CD4-positive, alpha-beta T cell (primary cell): ENCODE results near the gene KIF25. TPM values are rescaled to one million over a fixed set of nuclear protein-coding genes. Genes with fewer than 3 reads are reported as not detected.

Experiments used
- ATAC-seq: fragments of 200-7000 bp; cut with Tn5 transposase; one replicate; pipeline ENCODE4 v1.10.0; 2022; ENCODE audit warnings: mild to moderate bottlenecking; ENCODE audit not compliant: poor library complexity
- CTCF ChIA-PET: fragments of 350-600 bp; sonication (Branson Sonifier 250); formaldehyde crosslinking; loops from one replicate; lab custom pipeline; 2021; ENCODE audit warnings: antibody characterized with exemption, inconsistent platforms; lab: Charles Lee
- POLR2A ChIA-PET: fragments of 350-600 bp; sonication (Branson Sonifier 250); formaldehyde crosslinking; loops from one replicate; lab custom pipeline; 2021; ENCODE audit warnings: antibody characterized with exemption, inconsistent platforms; lab: Charles Lee
- DNase-seq, 14 experiments: peaks; one replicate each; pipeline ENCODE4 v3.0.0-alpha.2; 2013 to 2020; ENCODE audit warnings: mixed read lengths in 2 of 14
- H3K27ac ChIP-seq, 2 donors: one replicate each; pipeline versions ENCODE4 v1.5.1 to v1.7.0; 2013; ENCODE audit warnings: low read length in 2 of 2, low read depth in 1 of 2, mild to moderate bottlenecking in 1 of 2
- H3K27me3 ChIP-seq, 2 experiments: 1 replicate in 1 of 2; 2 replicates in 1 of 2; pipeline versions ENCODE4 v1.6.1 to v1.7.0; 2013; ENCODE audit warnings: low read length in 2 of 2, control low read depth in 1 of 2, mild to moderate bottlenecking in 1 of 2, moderate library complexity in 1 of 2; ENCODE audit not compliant: insufficient read depth in 2 of 2, control insufficient read depth in 1 of 2
- H3K36me3 ChIP-seq: one replicate; pipeline ENCODE4 v1.6.1; 2013; ENCODE audit warnings: low read length, control low read depth; ENCODE audit not compliant: insufficient read depth
- H3K4me1 ChIP-seq: one replicate; pipeline ENCODE4 v1.6.1; 2013; ENCODE audit warnings: low read length, control low read depth; ENCODE audit not compliant: insufficient read depth
- H3K4me3 ChIP-seq: one replicate; pipeline ENCODE4 v1.5.1; 2013; ENCODE audit warnings: mild to moderate bottlenecking, low read length, moderate library complexity
- H3K9me3 ChIP-seq, 2 experiments: 1 replicate in 1 of 2; 2 replicates in 1 of 2; pipeline versions ENCODE4 v1.6.1 to v1.7.0; 2013; ENCODE audit warnings: low read length in 2 of 2, mild to moderate bottlenecking in 2 of 2, control low read depth in 1 of 2, moderate library complexity in 1 of 2; ENCODE audit not compliant: control insufficient read depth in 1 of 2, insufficient read depth in 1 of 2
- H3K27ac Mint-ChIP-seq: one replicate; pipeline ENCODE4 v1.8.0; 2020; ENCODE audit warnings: mixed read lengths
- H3K27me3 Mint-ChIP-seq: one replicate; pipeline ENCODE4 v1.8.0; 2021; ENCODE audit warnings: mixed read lengths
- H3K36me3 Mint-ChIP-seq: one replicate; pipeline ENCODE4 v1.8.0; 2021; ENCODE audit warnings: low read depth, mixed read lengths
- H3K4me1 Mint-ChIP-seq: one replicate; pipeline ENCODE4 v1.8.0; 2021; ENCODE audit warnings: low read depth, mixed read lengths
- H3K4me3 Mint-ChIP-seq: one replicate; pipeline ENCODE4 v1.8.0; 2020; ENCODE audit warnings: mild to moderate bottlenecking, mixed read lengths
- H3K9me3 Mint-ChIP-seq: one replicate; pipeline ENCODE4 v1.8.0; 2020; ENCODE audit warnings: mixed read lengths
- CTCF ChIP-seq: fragments of 200-600 bp; IDR thresholded peaks from one replicate; pipeline ENCODE4 v1.8.0; 2022; ENCODE audit warnings: antibody characterized with exemption, mild to moderate bottlenecking
- intact Hi-C, 2 experiments: fragments of 100-400 bp; cut with DNase I in 1 of 2; cut with micrococcal nuclease in 1 of 2; formaldehyde crosslinking; loops; one replicate each; pipeline versions ENCODE4 v1.15.1 to v1.9.0; 2023 to 2025; cut with DNase I, micrococcal nuclease
- total RNA-seq, 174 experiments: library from RNA in 2 of 174; stranded (reverse) in 2 of 174; gene quantifications; one replicate each; pipeline ENCODE4 v1.2.3 and lab custom pipeline; 2021 to 2026

The KIF25 gene
- total RNA-seq, 2 experiments from 2014 or later, result not detected

- CTCF ChIA-PET, result no interaction called here
- H3K4me1 ChIP-seq, result no peaks in the 10 kb centered on the region
- POLR2A ChIA-PET, result no interaction called here
- peaks cover 0 to 16% of the 10 kb centered on the region in 2 experiments for H3K9me3 ChIP-seq
- no peak overlapping the region for H3K4me3 ChIP-seq
- Mint-ChIP-seq H3K27me3 (peaks cover 45% of the 10 kb centered on the region), H3K9me3 (peaks cover under 1% of the 10 kb centered on the region), H3K27ac (no peak overlapping the region), H3K4me3 (no peak overlapping the region), H3K4me1 (no peaks in the 10 kb centered on the region), H3K36me3 (no peaks in the 10 kb centered on the region)
- no peak for TF ChIP-seq CTCF
- intact Hi-C loops, result no loop called here
- DNase-seq (no peak), ATAC-seq (no peak)
- H3K27me3 ChIP-seq, result peaks cover 6 to 31% of the 10 kb centered on the region in 2 experiments
- no peaks in the 10 kb centered on the region for H3K36me3 ChIP-seq
- no peak overlapping the region for H3K27ac ChIP-seq
These were observed 34.7 kb downstream of the KIF25 start for GRCh38 chr6:168032005-168032760.

GRCh38 chr6:168033791-168034190, 36.3 kb downstream of the KIF25 start:
- Histone ChIP-seq H3K27me3 (peaks cover 6 to 31% of the 10 kb centered on the region in 2 experiments), H3K4me1 (no peaks in the 10 kb centered on the region), H3K36me3 (no peaks in the 10 kb centered on the region), H3K27ac (no peak overlapping the region), H3K4me3 (no peak overlapping the region), H3K9me3 (peaks cover 16 to 24% of the 10 kb centered on the region in 2 experiments)
- Mint-ChIP-seq H3K4me1 (no peaks in the 10 kb centered on the region), H3K27me3 (peaks cover 45% of the 10 kb centered on the region), H3K27ac (no peak overlapping the region), H3K36me3 (no peaks in the 10 kb centered on the region), H3K4me3 (no peak overlapping the region), H3K9me3 (peaks cover 3% of the 10 kb centered on the region)
- POLR2A ChIA-PET, result no interaction called here
- no peak for TF ChIP-seq CTCF
- intact Hi-C loops, result no loop called here
- no peak for ATAC-seq
- DNase-seq, result no peak
- CTCF ChIA-PET, result no interaction called here

GRCh38 chr6:168034537-168034936, 37.1 kb downstream of the KIF25 start:
- H3K4me1 ChIP-seq, result no peaks in the 10 kb centered on the region
- Mint-ChIP-seq H3K36me3 (no peaks in the 10 kb centered on the region), H3K4me3 (no peak overlapping the region), H3K9me3 (peaks cover 3% of the 10 kb centered on the region), H3K27me3 (peaks cover 45% of the 10 kb centered on the region), H3K27ac (no peak overlapping the region), H3K4me1 (no peaks in the 10 kb centered on the region)
- ATAC-seq (no peak), DNase-seq (no peak)
- H3K4me3 ChIP-seq, result no peak overlapping the region
- ChIA-PET CTCF (no interaction called here), POLR2A (no interaction called here)
- no peaks in the 10 kb centered on the region for H3K36me3 ChIP-seq
- no peak overlapping the region for H3K27ac ChIP-seq
- peaks cover 6 to 31% of the 10 kb centered on the region in 2 experiments for H3K27me3 ChIP-seq
- intact Hi-C loops, result no loop called here
- no peak for TF ChIP-seq CTCF
- peaks cover 20 to 29% of the 10 kb centered on the region in 2 experiments for H3K9me3 ChIP-seq
